TTC549 (cell line): ENCODE data around the gene SPCS3.
A peak's percentile ranks its signal among the peaks of the same experiment; 100 is the strongest.
"Not testable (repeated sequence)": the region's sequence is repeated elsewhere in the genome, so short reads cannot be mapped to it uniquely, and the experiment has no call there.

Experiments used
- FAIRE-seq: peaks from 2 replicates; lab custom pipeline; 2012; peaks lifted over from hg19 to GRCh38; lab: Jason Lieb, UNC

The SPCS3 gene

GRCh38 chr4:176306837-176307665, 12.7 kb upstream of the SPCS3 start:
- no peak for FAIRE-seq

GRCh38 chr4:176307666-176307930, 12.2 kb upstream of the SPCS3 start:
- no peak for FAIRE-seq

GRCh38 chr4:176308441-176308840, 11.3 kb upstream of the SPCS3 start:
- FAIRE-seq: no peak

GRCh38 chr4:176309046-176309445, 10.7 kb upstream of the SPCS3 start:
- FAIRE-seq: no peak

GRCh38 chr4:176309772-176310171, 10.0 kb upstream of the SPCS3 start:
- no peak for FAIRE-seq

- no peak for FAIRE-seq
Observed at GRCh38 chr4:176313596-176314336, 6.0 kb upstream of the SPCS3 start.

GRCh38 chr4:176319151-176319703, 539 bp upstream of the SPCS3 start:
- no peak for FAIRE-seq

GRCh38 chr4:176320340-176320975, 692 bp downstream of the SPCS3 start:
- FAIRE-seq: no peak

GRCh38 chr4:176320976-176321361, 1.2 kb downstream of the SPCS3 start:
- FAIRE-seq: no peak

- FAIRE-seq: no peak
Observed at GRCh38 chr4:176321589-176321988, 1.8 kb downstream of the SPCS3 start.

GRCh38 chr4:176323511-176324160, 3.9 kb downstream of the SPCS3 start:
- no peak for FAIRE-seq

GRCh38 chr4:176324876-176325275, 5.1 kb downstream of the SPCS3 start:
- not testable (repeated sequence) for FAIRE-seq

- FAIRE-seq: no peak
Observed at GRCh38 chr4:176333076-176333475, 13.3 kb downstream of the SPCS3 start.

- FAIRE-seq: no peak
Observed at GRCh38 chr4:176334066-176334465, 14.3 kb downstream of the SPCS3 start.

- FAIRE-seq: no peak
Observed at GRCh38 chr4:176335421-176335820, 15.7 kb downstream of the SPCS3 start.

- no peak for FAIRE-seq
Observed at GRCh38 chr4:176339936-176340761, 20.4 kb downstream of the SPCS3 start.

- FAIRE-seq: peak; percentile 75
Observed at GRCh38 chr4:176340871-176341685, 21.3 kb downstream of the SPCS3 start.

- no peak for FAIRE-seq
Observed at GRCh38 chr4:176342384-176342783, 22.6 kb downstream of the SPCS3 start.

- no peak for FAIRE-seq
Observed at GRCh38 chr4:176343286-176343685, 23.5 kb downstream of the SPCS3 start.

GRCh38 chr4:176345346-176345745, 25.6 kb downstream of the SPCS3 start:
- FAIRE-seq: not testable (repeated sequence)

GRCh38 chr4:176346836-176347235, 27.1 kb downstream of the SPCS3 start:
- FAIRE-seq: not testable (repeated sequence)
